ENCODE measurements around the gene PAIP2.

- TF ChIP-seq EP300 (IDR thresholded peaks at IDR 0.05) (no peak), POLR2AphosphoS5 (IDR thresholded peaks at IDR 0.05) (no peak), POLR2A (IDR thresholded peaks at IDR 0.05) (no peak)
- TF ChIP-seq, protein P1, sequence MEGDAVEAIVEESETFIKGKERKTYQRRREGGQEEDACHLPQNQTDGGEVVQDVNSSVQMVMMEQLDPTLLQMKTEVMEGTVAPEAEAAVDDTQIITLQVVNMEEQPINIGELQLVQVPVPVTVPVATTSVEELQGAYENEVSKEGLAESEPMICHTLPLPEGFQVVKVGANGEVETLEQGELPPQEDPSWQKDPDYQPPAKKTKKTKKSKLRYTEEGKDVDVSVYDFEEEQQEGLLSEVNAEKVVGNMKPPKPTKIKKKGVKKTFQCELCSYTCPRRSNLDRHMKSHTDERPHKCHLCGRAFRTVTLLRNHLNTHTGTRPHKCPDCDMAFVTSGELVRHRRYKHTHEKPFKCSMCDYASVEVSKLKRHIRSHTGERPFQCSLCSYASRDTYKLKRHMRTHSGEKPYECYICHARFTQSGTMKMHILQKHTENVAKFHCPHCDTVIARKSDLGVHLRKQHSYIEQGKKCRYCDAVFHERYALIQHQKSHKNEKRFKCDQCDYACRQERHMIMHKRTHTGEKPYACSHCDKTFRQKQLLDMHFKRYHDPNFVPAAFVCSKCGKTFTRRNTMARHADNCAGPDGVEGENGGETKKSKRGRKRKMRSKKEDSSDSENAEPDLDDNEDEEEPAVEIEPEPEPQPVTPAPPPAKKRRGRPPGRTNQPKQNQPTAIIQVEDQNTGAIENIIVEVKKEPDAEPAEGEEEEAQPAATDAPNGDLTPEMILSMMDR (IDR thresholded peaks at IDR 0.05): no peak
These were observed 29.6 kb upstream of the PAIP2 start for GRCh38 chr5:139312075-139312474.
